Transverse colon (tissue), 3 donors: ENCODE data around the gene FITM1.

Experiments
- POLR2A ChIP-seq: fragments of 450-650 bp; IDR thresholded peaks from one replicate; pipeline ENCODE4 v1.6.1; 2016; ENCODE audit warnings: antibody characterized with exemption, mild to moderate bottlenecking, moderate library complexity
- POLR2AphosphoS5 ChIP-seq, 3 donors: sonication (generic); formaldehyde crosslinking; IDR thresholded peaks; one replicate each; pipeline ENCODE4 v1.6.1; 2016; ENCODE audit warnings: antibody characterized with exemption in 3 of 3

DNA sequence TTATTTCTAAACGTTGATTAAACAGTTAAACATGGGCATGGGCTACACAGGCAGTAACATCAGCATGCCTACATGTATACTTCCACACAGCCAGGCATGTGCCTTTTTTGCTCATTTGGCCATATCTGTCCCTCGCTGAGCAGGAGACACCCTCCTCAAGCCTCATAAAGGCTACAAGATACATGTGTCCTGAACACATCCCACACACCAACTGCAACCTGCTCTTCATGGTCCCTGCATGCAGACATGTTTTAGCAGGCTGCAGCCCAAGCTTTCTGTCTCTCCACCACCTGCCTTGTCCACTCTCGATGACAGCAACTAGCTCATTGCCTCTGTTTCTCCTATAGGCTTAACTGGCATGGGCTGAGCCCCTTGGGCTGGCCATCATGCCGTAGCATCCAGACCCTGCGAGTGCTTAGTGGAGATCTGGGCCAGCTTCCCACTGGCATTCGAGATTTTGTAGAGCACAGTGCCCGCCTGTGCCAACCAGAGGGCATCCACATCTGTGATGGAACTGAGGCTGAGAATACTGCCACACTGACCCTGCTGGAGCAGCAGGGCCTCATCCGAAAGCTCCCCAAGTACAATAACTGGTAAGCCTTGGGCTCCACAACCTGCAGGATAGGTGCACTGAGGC, 33.8 kb upstream of the FITM1 start:
- TF ChIP-seq POLR2A: no peak
- TF ChIP-seq POLR2AphosphoS5 (IDR thresholded peaks at IDR 0.05): no peak
